Natural killer cell (primary cell): ENCODE data around the gene TPX2. TPM values are rescaled to one million over a fixed set of nuclear protein-coding genes. Genes with fewer than 3 reads are reported as not detected.

Source experiments
- ATAC-seq, 3 donors: fragments of 150-1000 bp in 2 of 3; fragments of 200-7000 bp in 1 of 3; cut with Tn5 transposase; 1 replicate in 1 of 3; 2 replicates in 2 of 3; pipeline ENCODE4 v1.10.0; 2021; ENCODE audit warnings: mild to moderate bottlenecking in 2 of 3, moderate library complexity in 2 of 3
- DNase-seq, 2 donors: peaks; one replicate each; pipeline versions ENCODE4 v3.0.0 to v3.0.0-alpha.2; 2013 to 2021; ENCODE audit warnings: mixed read lengths in 1 of 2
- H3K27ac ChIP-seq: one replicate; pipeline ENCODE4 v1.5.1; 2013; ENCODE audit warnings: mild to moderate bottlenecking, low read length
- H3K27me3 ChIP-seq: one replicate; pipeline ENCODE4 v1.6.1; 2013; ENCODE audit warnings: low read length; ENCODE audit not compliant: control insufficient read depth, insufficient read depth
- H3K36me3 ChIP-seq: one replicate; pipeline ENCODE4 v1.6.1; 2013; ENCODE audit warnings: low read length; ENCODE audit not compliant: control insufficient read depth, insufficient read depth
- H3K4me1 ChIP-seq: one replicate; pipeline ENCODE4 v1.6.1; 2013; ENCODE audit warnings: low read length; ENCODE audit not compliant: control insufficient read depth, insufficient read depth
- H3K4me3 ChIP-seq: one replicate; pipeline ENCODE4 v1.5.1; 2013; ENCODE audit warnings: low read length
- H3K9me3 ChIP-seq: one replicate; pipeline ENCODE4 v1.6.1; 2013; ENCODE audit warnings: low read length; ENCODE audit not compliant: control insufficient read depth, insufficient read depth
- H3K27ac Mint-ChIP-seq, 2 donors: one replicate each; pipeline ENCODE4 v1.8.0; 2022; ENCODE audit warnings: mild to moderate bottlenecking in 2 of 2, mixed read lengths in 2 of 2, moderate library complexity in 1 of 2
- H3K27me3 Mint-ChIP-seq, 2 donors: one replicate each; pipeline ENCODE4 v1.8.0; 2022; ENCODE audit warnings: low read depth in 2 of 2, mixed read lengths in 2 of 2
- H3K36me3 Mint-ChIP-seq: one replicate; pipeline ENCODE4 v1.8.0; 2022; ENCODE audit warnings: mixed read lengths
- H3K4me1 Mint-ChIP-seq, 2 donors: one replicate each; pipeline ENCODE4 v1.8.0; 2022; ENCODE audit warnings: mixed read lengths in 2 of 2
- H3K4me3 Mint-ChIP-seq: one replicate; pipeline ENCODE4 v1.8.0; 2022; ENCODE audit warnings: mild to moderate bottlenecking, moderate library complexity, mixed read lengths
- H3K9me3 Mint-ChIP-seq, 2 donors: one replicate each; pipeline ENCODE4 v1.8.0; 2022; ENCODE audit warnings: mixed read lengths in 2 of 2
- CTCF ChIP-seq: fragments of 200-600 bp; IDR thresholded peaks from one replicate; pipeline ENCODE4 v1.8.0; 2022; ENCODE audit warnings: antibody characterized with exemption
- WGBS: methylation state at CpG from one replicate; pipeline ENCODE4 v1.1.7; 2013; ENCODE audit warnings: missing lambda C conversion rate; ENCODE audit not compliant: insufficient coverage; 5-methylcytosine and 5-hydroxymethylcytosine counted together
- intact Hi-C: fragments of 100-400 bp; cut with micrococcal nuclease; formaldehyde crosslinking; loops from one replicate; pipeline ENCODE4 v1.14.2; 2022
- total RNA-seq, 4 donors: library from RNA; stranded (reverse); fragments of 120-200 nt in 1 of 4; gene quantifications; one replicate each; pipeline versions ENCODE4 v1.2.3 to v1.2.4, GENCODE V29; 2013 to 2022

TPX2 gene
- total RNA-seq, 3 donors from 2014 or later (not counting 1 experiment from before 2014, with no cell fraction given) = 2.2 to 4.2 (median 2.2) TPM

- DNase-seq = no peak
- peaks cover 57 to 71% of the 10 kb centered on the region in 2 donors for H3K4me1 Mint-ChIP-seq
- peak overlapping the region; percentile 79 to 89 for H3K27ac Mint-ChIP-seq
- no peaks in the 10 kb centered on the region for H3K27me3 Mint-ChIP-seq
- H3K9me3 Mint-ChIP-seq = no peaks in the 10 kb centered on the region
- Histone ChIP-seq H3K4me1 (peaks cover 39% of the 10 kb centered on the region), H3K4me3 (no peak overlapping the region), H3K36me3 (peaks cover 12% of the 10 kb centered on the region), H3K9me3 (no peaks in the 10 kb centered on the region), H3K27ac (peak overlapping the region; percentile 4), H3K27me3 (no peaks in the 10 kb centered on the region)
- peaks cover 10% of the 10 kb centered on the region for H3K36me3 Mint-ChIP-seq
- WGBS = 87% methylated on average over 7 of the region's 7 CpGs
- no peak for ATAC-seq
- no peak overlapping the region for H3K4me3 Mint-ChIP-seq
- TF ChIP-seq CTCF = no peak
- intact Hi-C loops = no loop called here
Measured at GRCh38 chr20:31699801-31700728, 39.0 kb upstream of the TPX2 start.

- ATAC-seq (no peak), DNase-seq (no peak)
- peaks cover 39% of the 10 kb centered on the region for H3K4me1 ChIP-seq
- H3K27me3 Mint-ChIP-seq = no peaks in the 10 kb centered on the region
- H3K27ac Mint-ChIP-seq = peak overlapping the region; percentile 79 to 89
- H3K4me1 Mint-ChIP-seq = peaks cover 57 to 71% of the 10 kb centered on the region in 2 donors
- intact Hi-C loops = no loop called here
- no peaks in the 10 kb centered on the region for H3K9me3 Mint-ChIP-seq
- peak overlapping the region; percentile 4 for H3K27ac ChIP-seq
- H3K9me3 ChIP-seq = no peaks in the 10 kb centered on the region
- H3K36me3 Mint-ChIP-seq = peaks cover 10% of the 10 kb centered on the region
- TF ChIP-seq CTCF = no peak
- 100% methylated on average over 5 of the region's 5 CpGs for WGBS
- H3K4me3 Mint-ChIP-seq = no peak overlapping the region
- peaks cover 16% of the 10 kb centered on the region for H3K36me3 ChIP-seq
- H3K27me3 ChIP-seq = no peaks in the 10 kb centered on the region
- no peak overlapping the region for H3K4me3 ChIP-seq
Measured at GRCh38 chr20:31700747-31701146, 38.3 kb upstream of the TPX2 start.

- ATAC-seq (no peak), DNase-seq (no peak)
- Histone ChIP-seq H3K4me1 (peaks cover 40% of the 10 kb centered on the region), H3K9me3 (no peaks in the 10 kb centered on the region), H3K36me3 (peaks cover 21% of the 10 kb centered on the region), H3K27me3 (no peaks in the 10 kb centered on the region), H3K27ac (no peak overlapping the region), H3K4me3 (no peak overlapping the region)
- Mint-ChIP-seq H3K27me3 (no peaks in the 10 kb centered on the region), H3K36me3 (peaks cover 13% of the 10 kb centered on the region), H3K27ac (peak overlapping the region; percentile 79 to 81), H3K4me1 (peaks cover 58 to 71% of the 10 kb centered on the region in 2 donors), H3K9me3 (no peaks in the 10 kb centered on the region), H3K4me3 (peak overlapping the region; percentile 51)
- intact Hi-C loops = no loop called here
- no peak for TF ChIP-seq CTCF
- no CpG with 5 or more reads among the region's 1 CpG for WGBS
Measured at GRCh38 chr20:31701591-31701990, 37.5 kb upstream of the TPX2 start.
